ENCODE results near the gene GRK1.

- TF ChIP-seq ETS1 (CRISPR knock-in tag; IDR thresholded peaks at IDR 0.05) (no peak), CBX1 (IDR thresholded peaks at IDR 0.05; ENCODE audit: low read depth) (no peak), CREM (IDR thresholded peaks at IDR 0.05) (no peak), CREM (CRISPR knock-in tag; IDR thresholded peaks at IDR 0.05) (no peak), EP300 (IDR thresholded peaks at IDR 0.05; ENCODE audit: low read depth in 2 of 2, low read length in 2 of 2) (no peak), EP300 (CRISPR knock-in tag; IDR thresholded peaks at IDR 0.05; ENCODE audit: borderline replicate concordance) (no peak), ZNF879 (CRISPR knock-in tag; IDR thresholded peaks at IDR 0.05) (no peak), HMGXB4 (CRISPR knock-in tag; IDR thresholded peaks at IDR 0.05; ENCODE audit: borderline replicate concordance in 1 of 2, low read depth in 1 of 2) (no peak), HINFP (CRISPR knock-in tag; IDR thresholded peaks at IDR 0.05; ENCODE audit: low read depth) (no peak), TP53 (CRISPR knock-in tag; conservative IDR thresholded peaks at IDR 0.05) (no peak), GABPA (IDR thresholded peaks at IDR 0.05; ENCODE audit: low read depth, low read length) (no peak), GABPA (CRISPR knock-in tag; IDR thresholded peaks at IDR 0.05; ENCODE audit: low read depth) (no peak)
Observed at GRCh38 chr13:113735750-113736149, 68.7 kb downstream of the GRK1 start.

Measured in HepG2 (cell line).